Chondrocyte (in vitro differentiated cells): ENCODE data around the gene NELL1. TPM values are rescaled to one million over a fixed set of nuclear protein-coding genes. Genes with fewer than 3 reads are reported as not detected.

Source experiments
- DNase-seq: peaks from one replicate; pipeline ENCODE4 v3.0.0; 2021; ENCODE audit warnings: mixed read lengths, low spot score
- H3K27ac Mint-ChIP-seq: one replicate; pipeline ENCODE4 v1.8.0; 2021; ENCODE audit warnings: mild to moderate bottlenecking, moderate library complexity, mixed read lengths; ENCODE audit not compliant: unreplicated experiment
- H3K27me3 Mint-ChIP-seq: 2 replicates; pipeline ENCODE4 v1.8.0; 2021; ENCODE audit warnings: low read depth, mixed read lengths
- H3K36me3 Mint-ChIP-seq: 2 replicates; pipeline ENCODE4 v1.8.0; 2021; ENCODE audit warnings: low read depth, mixed read lengths
- H3K4me1 Mint-ChIP-seq: 2 replicates; pipeline ENCODE4 v1.8.0; 2021; ENCODE audit warnings: low read depth, mild to moderate bottlenecking, mixed read lengths
- H3K4me3 Mint-ChIP-seq: one replicate; pipeline ENCODE4 v1.8.0; 2021; ENCODE audit warnings: mild to moderate bottlenecking, moderate library complexity, mixed read lengths; ENCODE audit not compliant: unreplicated experiment
- H3K9me3 Mint-ChIP-seq: 2 replicates; pipeline ENCODE4 v1.8.0; 2021; ENCODE audit warnings: low read depth, mixed read lengths
- CTCF ChIP-seq: fragments of 200-600 bp; sonication (generic); IDR thresholded peaks from 2 replicates; pipeline ENCODE4 v1.5.0; 2021; ENCODE audit warnings: antibody characterized with exemption, mild to moderate bottlenecking, moderate library complexity
- total RNA-seq: library from RNA; stranded (reverse); gene quantifications from 3 replicates; pipeline ENCODE4 v1.2.1, GENCODE V29; 2021

Gene NELL1
- total RNA-seq, 1 donor from 2014 or later = not detected

- H3K4me3 Mint-ChIP-seq = no peak overlapping the region
- no peaks in the 10 kb centered on the region for H3K27me3 Mint-ChIP-seq
- H3K9me3 Mint-ChIP-seq = no peaks in the 10 kb centered on the region
- H3K27ac Mint-ChIP-seq = no peak overlapping the region
- H3K36me3 Mint-ChIP-seq = no peaks in the 10 kb centered on the region
- no peak for DNase-seq
- no peaks in the 10 kb centered on the region for H3K4me1 Mint-ChIP-seq
- no peak for TF ChIP-seq CTCF
Measured at GRCh38 chr11:20759541-20759940, 90.2 kb downstream of the NELL1 start.

GRCh38 chr11:20760811-20761210 is 91.4 kb downstream of the NELL1 start:
- peaks cover 2% of the 10 kb centered on the region for H3K9me3 Mint-ChIP-seq
- DNase-seq = no peak
- H3K27ac Mint-ChIP-seq = no peak overlapping the region
- no peaks in the 10 kb centered on the region for H3K36me3 Mint-ChIP-seq
- TF ChIP-seq CTCF = no peak
- no peaks in the 10 kb centered on the region for H3K4me1 Mint-ChIP-seq
- H3K4me3 Mint-ChIP-seq = no peak overlapping the region
- no peaks in the 10 kb centered on the region for H3K27me3 Mint-ChIP-seq

GRCh38 chr11:20762116-20762844 is 92.9 kb downstream of the NELL1 start:
- no peak for TF ChIP-seq CTCF

GRCh38 chr11:20762980-20763379 is 93.6 kb downstream of the NELL1 start:
- Mint-ChIP-seq H3K9me3 (peaks cover 2% of the 10 kb centered on the region), H3K4me3 (no peak overlapping the region), H3K36me3 (no peaks in the 10 kb centered on the region), H3K27ac (no peak overlapping the region), H3K27me3 (no peaks in the 10 kb centered on the region), H3K4me1 (no peaks in the 10 kb centered on the region)
- no peak for DNase-seq
- TF ChIP-seq CTCF = no peak

More at GRCh38 chr11:20762116-20762844, 92.9 kb downstream of the NELL1 start:
- no peaks in the 10 kb centered on the region for H3K4me1 Mint-ChIP-seq
- H3K27ac Mint-ChIP-seq = no peak overlapping the region
- DNase-seq = no peak
- no peaks in the 10 kb centered on the region for H3K36me3 Mint-ChIP-seq
- no peak overlapping the region for H3K4me3 Mint-ChIP-seq
- no peaks in the 10 kb centered on the region for H3K27me3 Mint-ChIP-seq
- H3K9me3 Mint-ChIP-seq = peaks cover 2% of the 10 kb centered on the region

GRCh38 chr11:20770414-20770946 is 101.1 kb downstream of the NELL1 start:
- Mint-ChIP-seq H3K36me3 (no peaks in the 10 kb centered on the region), H3K27ac (no peak overlapping the region), H3K9me3 (peaks cover under 1% of the 10 kb centered on the region), H3K4me3 (no peak overlapping the region), H3K4me1 (no peaks in the 10 kb centered on the region), H3K27me3 (no peaks in the 10 kb centered on the region)
- no peak for DNase-seq
- TF ChIP-seq CTCF = no peak
